ENCODE results near the gene YY1AP1.
A peak's percentile ranks its signal among the peaks of the same experiment; 100 is the strongest.
"Not testable (repeated sequence)": the region's sequence is repeated elsewhere in the genome, so short reads cannot be mapped to it uniquely, and the experiment has no call there.

YY1AP1 gene

DNA sequence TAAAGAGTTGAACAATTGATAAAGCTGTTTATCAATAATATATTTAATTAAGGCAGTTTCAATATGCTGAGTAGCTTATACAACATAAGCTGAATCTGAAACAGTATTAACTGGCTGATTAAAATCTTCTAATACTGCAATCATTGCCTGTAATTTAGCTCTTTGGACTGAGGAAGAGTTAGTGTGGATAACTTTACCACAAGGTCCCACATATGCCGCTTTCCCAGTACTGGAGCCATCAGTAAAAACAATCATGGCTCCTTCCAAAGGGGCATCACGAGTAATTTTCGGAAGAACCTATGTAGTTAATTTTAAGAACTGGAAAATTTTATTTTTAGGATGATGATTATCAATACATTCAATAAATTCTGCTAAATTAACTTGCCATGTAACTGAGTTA, 7.0 kb upstream of the YY1AP1 start:
- DNase-seq (ENCODE audit: low read depth), result no peak

DNA sequence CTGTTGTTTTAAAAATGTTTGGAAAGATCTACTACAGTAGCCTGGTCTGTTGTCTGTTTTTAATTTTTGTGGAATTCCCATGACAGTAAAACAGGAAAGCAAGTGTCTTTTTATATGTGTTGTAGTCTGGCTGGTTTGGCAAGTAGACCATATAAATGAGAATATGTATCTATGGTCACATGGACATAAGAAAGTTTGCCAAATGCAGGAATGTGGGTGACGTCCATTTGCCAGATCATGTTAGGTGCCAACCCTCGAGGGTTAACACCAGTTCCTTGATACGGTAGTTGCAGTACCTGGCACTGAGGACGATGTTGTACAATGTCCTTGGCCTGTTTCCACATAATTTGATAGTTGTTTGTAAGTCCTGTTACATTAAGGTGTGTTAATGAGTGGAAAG, 6.5 kb upstream of the YY1AP1 start:
- DNase-seq (ENCODE audit: low read depth), result no peak

DNA sequence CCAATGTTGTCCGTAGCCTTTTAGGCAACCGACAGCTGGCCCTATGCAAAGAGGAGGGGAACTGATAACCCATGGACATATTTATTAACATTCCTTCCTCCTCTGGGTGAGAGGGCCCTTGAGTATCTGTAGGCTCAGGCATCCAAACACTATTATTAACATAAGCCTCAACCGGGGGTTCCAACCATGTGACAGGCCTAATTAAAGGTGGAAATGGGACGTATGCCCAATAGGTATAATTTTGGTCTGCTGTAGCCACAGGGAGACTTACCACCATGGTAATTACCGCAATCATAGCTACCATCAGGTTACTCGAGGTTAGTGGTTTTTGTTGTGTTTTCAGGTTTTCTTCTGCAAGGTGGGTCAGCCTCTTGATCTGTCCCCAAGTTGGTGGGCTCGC, 5.6 kb upstream of the YY1AP1 start:
- DNase-seq (ENCODE audit: low read depth), result no peak

DNA sequence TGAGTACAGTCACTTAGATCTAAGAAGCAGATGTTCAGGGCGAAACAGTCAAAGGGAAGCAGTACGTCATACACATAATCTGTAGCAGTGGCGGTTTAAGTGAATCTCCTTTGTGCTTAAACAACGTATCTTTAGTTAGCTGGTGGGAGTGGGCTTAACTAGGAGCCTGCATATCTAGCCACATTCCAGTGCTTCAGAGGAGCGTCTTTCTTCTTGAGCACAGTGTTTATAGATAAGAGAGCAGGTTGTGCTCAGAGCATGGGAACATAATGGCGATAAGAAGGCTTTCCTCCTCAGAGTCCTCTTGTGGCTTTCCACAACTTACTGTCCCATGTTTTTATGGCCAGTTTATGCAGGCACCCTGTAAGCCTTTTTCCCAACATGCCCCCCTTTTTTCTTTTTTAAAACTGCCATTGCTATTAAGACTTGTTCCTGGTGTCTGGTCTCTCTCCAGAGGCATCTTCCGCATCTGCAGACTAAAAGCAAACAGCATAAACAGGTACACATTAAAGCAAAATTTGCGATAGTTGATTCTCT, 3.5 kb upstream of the YY1AP1 start:
- no peak for DNase-seq (ENCODE audit: low read depth)

DNA sequence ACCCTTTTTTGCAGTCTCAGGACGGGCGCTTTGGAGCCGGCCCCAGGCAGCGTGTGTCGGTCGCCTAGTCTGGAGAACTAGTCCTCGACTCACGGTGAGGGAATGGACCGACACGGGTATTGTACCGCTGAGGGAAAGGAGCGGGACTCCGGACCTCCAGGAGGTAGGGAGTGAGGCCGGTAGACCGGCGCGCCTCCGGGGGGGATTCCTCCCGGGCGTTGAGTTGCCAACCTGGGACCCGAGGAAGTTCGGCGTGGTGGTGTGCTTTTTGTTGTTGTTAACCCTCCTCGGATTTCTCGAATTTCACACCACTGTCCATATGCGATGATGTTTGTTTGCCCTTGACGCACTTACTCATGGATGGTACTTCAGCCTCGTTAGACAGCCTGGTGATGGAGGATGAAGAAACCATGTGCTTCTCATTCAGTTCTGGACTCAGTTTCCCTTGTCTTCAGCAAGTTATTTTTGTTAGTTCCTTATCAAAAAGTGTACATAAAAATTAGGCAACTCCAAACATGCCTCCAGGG, 570 bp upstream of the YY1AP1 start, which contains the start of gene DAP3:
Gene DAP3, plus strand, starts transcription at position 11 of the 527 bp plus-strand sequence. CDS start 20,689 bp downstream, outside the sequence.
- DNase-seq (ENCODE audit: low read depth), result not testable (repeated sequence)

DNA sequence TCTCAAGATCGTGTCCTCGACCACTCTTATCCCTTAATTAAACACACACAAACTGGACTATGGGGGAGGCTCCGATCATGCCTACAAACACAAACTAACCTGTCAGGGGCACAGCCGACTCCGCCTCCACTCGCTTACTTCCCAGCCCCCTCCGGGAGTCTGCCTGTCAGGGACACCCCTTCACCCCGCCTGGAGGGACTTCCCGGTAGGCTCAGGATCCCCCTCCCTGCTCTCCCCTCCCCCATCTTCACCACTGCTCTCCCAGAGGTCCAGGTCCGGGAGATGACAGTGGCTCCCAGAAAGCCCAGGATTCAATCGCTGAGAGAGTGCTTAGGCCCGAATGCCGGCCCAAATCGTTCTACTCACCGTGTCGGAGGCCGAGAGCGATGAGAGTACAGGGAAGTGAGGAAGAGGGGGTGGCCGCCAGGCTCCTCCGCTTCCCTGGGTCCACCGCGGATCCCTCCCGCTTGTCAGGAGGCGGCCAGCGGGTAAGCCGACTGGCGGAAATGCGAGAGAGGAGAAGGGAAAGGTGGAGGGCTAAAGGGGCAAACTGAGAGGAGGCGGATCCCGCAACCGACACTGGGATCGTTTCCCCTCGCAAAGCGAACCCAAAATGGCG, 760 bp downstream of the YY1AP1 start:
- DNase-seq (ENCODE audit: low read depth), result not testable (repeated sequence)

DNA sequence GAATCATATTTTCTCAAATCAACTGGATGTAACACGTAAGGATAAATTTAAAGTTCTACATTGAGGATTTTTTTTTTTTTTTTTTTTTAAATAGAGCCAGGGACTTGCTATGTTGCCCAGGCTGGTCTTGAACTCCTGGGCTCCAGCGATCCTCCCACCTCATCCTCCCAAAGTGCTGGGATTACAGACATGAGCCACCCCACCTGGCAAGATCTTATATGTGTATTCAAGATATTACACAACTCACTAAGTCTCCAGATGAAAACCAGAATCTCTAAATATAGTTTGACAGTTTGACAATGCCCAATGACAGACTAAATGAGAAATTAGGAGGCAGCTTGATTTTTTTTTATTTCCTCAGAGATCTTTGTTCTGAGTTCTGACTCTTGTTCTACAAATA, 6.8 kb downstream of the YY1AP1 start:
- no peak for DNase-seq (ENCODE audit: low read depth)

DNA sequence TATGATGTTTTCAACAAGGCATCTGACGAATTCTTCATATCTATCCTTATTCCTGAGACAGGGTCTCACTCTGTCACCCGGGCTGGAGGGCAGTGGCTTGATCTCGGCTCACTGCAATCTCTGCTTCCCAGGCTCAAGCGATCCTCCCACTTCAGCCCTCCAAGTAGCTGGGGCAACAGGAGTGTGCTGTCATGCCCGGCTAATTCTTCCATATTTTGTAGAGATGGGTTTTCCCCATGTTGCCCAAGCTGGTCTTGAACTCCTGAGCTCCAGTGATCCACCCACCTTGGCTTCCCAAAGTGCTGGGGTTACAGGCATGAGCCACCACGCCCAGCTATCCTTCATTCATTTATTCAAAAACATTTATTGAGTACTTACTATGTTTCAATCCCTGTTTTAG, 8.0 kb downstream of the YY1AP1 start:
- no peak for DNase-seq (ENCODE audit: low read depth)

DNA sequence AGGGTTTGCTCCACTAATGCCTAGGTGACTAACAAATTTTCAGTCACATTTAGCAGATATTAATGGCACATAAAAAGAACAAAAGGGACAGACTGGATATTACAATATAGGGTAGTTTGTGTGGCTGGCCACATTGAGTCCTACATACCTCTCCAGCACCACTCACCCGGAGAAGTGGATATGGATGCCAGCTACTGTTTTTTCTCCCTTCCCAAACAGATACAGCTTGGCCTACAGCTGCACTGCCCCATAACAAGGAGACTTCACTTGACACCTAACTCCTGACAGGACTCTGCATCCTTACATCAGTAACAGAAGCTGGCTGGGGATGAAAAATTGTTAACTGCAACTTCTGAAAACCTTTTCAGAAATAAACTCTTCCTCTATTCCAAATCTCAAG, 9.6 kb downstream of the YY1AP1 start:
- not testable (repeated sequence) for DNase-seq (ENCODE audit: low read depth)

DNA sequence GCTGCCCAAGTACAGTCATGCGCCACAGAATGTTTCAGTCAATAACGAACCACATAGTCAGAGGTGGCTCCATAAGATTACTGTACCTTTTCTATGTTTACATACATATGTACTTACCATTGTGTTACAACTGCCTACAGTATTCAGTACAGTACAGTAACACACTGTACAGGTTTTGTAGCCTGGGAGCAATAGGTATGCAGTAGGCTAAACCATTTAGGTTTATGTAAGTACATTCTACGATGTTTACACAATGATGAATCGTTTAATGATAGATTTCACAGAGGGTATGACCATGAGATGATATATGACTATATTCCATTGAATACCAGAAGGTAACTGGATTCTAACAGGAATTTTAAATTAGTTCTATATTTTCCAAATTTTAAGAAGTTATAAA, 10.5 kb downstream of the YY1AP1 start:
- DNase-seq (ENCODE audit: low read depth), result no peak

DNA sequence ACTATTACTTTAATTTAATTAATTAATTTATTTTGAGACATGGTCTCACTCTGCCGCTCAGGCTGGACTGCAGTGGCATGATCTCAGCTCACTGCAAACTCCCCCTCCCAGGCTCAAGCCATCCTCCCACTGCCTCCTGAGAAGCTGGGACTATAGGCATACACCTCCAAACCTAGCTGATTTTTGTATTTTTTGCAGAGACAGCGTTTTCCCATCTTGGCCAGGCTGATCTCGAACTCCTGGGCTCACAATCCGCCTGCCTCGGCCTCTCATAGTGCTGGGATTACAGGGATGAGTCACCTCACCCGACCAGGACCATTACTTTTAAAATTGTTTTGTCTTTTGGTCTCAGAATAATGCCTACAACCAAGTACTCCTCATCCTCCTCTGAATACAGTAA, 15.6 kb downstream of the YY1AP1 start:
- no peak for DNase-seq (ENCODE audit: low read depth)

DNA sequence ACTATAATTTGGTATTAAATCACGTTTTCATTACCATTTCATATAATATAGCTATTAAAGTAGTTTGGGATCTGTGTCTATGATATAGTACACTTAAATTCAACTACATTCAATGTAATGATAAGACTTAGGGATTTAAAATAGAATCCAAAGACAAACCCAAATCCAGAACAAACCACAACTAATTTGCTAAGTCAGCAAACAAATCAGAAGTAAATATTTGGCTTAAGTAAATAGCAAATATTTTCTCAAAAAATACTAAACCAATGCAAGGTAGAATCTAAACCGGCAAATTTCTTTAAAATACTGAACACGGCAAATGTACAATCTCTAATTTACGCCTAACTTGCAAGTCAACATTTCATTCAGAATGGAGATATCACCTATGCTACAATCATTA, 16.8 kb downstream of the YY1AP1 start:
- no peak for DNase-seq (ENCODE audit: low read depth)

DNA sequence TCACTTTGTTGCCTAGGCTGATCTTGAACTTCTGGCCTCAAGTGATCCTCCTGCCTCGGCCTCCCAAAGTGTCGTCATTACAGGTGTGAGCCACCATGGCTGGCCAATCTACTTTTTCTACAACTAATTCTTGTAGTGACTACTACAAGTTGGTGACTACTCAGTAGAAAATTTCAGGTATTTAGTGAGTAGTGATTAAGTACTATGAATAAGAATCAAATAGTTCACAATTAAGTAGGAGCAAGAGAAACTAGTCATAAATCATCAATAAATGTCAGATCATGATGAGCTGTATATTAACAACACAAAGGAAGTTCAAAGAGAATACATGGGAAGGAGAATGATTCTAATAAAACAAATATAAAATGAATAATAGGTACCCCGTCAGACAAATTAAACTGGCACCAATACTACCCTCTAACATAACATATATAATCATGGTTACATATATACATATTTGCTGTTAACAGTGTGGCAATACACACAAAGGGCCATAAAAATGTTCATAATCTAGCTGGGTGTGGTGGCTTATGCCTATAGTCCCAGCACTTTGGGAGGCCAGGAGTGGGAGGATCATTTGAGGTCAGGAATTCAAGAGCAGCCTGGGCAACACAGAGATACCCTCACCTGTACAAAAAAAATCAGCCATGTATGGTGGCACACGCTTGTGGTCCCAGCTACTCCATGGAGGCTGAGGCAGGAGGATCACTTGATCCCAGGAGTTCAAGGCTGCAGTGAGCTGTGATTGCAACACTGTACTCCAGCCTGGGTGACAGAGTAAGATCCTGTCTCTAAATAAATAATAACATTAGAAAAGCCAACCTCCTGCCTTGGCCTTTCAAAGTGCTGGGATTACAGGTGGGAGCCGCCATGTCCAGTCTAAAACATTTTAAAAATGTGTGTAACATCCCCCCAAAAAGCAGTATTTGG, 19.1 kb downstream of the YY1AP1 start:
- no peak for DNase-seq (ENCODE audit: low read depth)

DNA sequence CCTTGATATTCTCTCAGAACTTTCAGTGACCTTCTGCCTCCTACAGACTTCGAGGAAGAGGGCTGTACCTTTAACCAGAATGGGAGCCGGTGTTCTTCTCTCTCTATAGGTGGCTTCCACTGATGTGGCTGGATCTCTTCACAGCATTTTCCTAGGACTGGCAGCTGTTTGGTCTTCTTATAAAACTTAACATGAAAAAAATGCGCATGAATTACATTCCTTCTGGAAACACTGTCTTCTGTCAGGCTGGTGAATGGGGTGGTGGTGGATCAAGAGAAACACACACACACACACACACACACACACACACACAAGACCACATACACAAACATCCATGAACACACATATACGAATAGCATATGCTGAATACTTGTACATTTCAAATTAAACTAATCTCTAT, 27.3 kb downstream of the YY1AP1 start:
- DNase-seq (ENCODE audit: low read depth), result not testable (repeated sequence)

DNA sequence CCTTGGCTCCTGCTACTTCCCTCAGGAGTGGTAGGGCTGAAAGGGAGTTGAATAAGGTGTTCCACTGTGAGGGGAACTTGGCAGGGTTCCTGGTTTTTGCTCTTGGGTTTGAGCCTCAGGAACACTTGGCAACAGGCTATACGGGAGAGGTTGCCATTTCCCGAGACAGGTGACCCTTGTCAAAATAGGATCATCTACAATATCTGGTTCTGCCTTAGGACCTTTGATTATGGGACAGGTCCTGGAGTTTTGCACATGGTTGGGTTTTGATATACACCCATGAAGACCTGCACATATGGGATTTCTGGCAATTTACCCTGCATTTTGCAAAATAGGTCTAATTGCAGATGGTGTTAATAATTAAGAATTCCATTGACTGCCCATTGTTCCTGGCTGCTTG, 31.1 kb downstream of the YY1AP1 start:
- DNase-seq (ENCODE audit: low read depth), result no peak

DNA sequence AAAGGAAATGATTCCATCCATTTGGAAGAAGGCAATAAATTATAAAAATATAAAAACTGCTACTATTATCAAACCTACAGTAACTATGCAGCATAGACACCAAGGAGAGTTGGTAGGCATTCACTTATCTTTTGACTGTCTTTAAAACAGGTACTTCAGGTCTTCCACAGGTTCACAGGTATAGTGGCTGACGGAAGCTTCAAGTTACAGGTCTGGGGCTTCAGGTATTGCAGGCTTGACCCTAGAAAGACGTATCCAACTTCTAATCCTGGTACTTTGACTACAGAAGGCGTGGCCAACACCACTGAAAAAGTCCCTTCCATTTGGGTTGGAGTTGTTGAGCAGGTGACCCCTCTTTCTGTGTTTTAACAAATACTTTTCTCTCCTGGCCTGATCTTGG, 35.6 kb downstream of the YY1AP1 start:
- DNase-seq (ENCODE audit: low read depth), result no peak

DNA sequence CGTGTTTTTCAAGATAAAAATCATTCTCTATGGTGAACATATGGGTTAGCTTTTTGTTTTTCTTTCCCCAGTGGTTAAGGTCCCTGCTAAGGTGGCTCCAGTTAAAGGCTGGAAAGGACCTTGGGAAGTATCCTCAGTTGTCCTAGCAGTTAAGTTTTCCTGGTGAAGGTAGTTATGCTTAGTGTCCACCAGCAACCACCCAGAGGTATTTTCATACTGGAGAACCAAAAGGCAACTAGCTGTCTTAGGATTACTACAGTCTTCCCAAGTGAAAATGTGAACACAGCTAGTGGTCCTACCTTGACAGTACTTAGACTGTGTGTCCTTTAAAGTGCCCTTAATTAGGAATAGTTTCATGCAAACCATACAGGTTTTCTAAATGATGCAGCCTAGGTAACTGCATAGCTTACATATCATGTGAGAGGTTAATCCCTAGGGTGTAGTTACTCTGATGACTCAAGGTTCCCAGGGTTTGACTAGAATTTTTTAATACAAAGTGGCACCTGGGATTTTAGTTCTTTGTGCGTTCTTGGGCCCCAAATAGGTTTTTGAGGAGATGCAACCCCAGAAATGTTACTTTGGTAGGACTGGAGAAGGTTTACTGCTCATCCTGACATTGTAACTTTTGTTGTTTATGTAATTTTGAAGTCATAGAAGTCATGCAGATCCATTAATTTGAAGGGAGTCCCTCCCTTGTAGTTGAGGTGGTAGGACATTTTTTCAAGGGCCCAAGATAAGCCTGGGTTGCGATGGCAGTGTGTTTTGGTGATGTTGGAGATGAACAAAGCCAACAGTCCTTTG, 36.5 kb downstream of the YY1AP1 start:
- DNase-seq (ENCODE audit: low read depth), result no peak

DNA sequence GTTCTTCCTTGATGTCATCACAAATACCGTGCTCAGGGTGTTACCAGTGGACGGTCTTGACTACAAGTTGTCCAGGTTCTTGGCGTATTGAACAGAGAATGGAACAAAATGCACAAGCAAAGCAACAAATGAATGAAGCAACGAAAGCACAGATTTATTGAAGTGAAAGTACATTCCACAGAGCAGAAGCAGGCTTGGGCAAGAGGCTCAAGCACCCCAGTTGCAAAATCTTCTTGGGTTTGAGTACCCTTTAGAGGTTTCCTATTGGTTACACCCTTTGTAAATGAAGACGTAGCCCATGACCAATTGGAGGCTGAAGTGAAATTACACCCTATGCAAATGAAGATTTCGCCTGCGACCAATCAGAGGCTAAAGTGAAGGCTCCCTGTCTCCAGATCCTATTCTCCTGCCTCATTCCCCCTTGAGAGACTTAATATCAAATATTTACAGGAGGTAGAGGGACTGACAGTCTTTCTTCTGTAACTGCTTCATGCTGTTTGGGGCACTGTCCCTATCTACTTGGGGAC, 38.3 kb downstream of the YY1AP1 start:
- DNase-seq (ENCODE audit: low read depth), result no peak

DNA sequence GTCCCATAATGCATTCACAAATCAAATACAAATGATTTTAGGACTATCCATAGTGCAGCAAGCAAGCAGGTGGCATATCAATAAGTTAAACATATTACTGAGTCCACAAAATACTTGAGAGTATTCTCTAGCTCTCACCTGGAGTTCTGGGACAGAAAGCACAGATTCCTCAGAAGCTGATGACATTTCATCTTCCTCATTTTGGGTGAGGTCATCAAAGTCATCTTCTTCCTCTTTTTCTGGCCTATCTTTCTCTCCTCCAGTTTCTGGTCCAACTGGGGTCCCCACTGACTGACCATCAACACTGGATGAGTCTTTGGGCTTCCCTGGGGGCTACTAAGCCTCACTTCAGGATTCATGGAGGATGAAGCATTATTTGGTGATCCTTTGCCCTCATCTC, 38.9 kb downstream of the YY1AP1 start:
- no peak for DNase-seq (ENCODE audit: low read depth)

DNA sequence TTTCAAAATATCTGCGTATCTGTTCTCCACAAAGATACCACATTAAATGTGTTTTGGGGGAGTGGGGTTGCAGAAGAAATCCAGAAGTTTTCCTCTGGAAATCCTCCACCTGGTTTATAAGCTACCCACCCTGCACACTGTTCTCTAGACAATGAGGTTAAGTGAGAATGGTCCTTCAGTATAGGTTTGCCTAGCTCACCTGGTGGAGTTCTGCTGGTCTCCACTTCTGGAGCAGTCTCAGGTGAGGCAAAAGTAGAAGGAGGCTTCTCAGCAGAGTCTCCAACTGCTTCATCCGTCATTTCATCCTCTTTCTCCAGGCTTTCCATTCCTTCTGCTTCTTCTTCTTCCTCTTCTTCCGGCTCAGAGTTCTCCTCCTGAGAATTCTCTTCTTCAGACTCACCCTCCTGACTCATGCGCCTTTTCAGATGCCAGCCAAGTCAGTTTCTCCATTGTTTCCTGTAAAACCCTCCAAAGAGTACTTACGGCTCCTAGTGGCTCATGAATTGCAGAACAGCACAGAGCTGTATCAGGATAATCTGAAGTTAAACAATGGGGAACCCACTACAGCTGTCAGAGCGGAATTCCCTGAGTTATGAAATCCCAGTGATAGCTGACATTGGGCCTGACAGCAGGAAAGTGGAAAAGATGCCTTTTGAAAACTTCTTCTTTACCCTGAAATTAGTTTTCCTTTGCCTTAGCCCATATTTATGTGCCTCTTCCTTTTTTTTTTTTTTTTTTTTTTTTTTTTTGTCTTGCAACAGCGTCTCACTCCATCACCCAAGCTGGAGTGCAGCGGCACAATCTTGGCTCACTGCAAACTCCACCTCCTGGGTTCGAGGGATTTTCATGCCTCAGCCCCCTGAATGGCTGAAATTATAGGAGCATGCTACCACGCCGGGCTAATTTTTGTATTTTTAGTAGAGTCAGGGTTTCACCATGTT, 40.1 kb downstream of the YY1AP1 start:
- DNase-seq (ENCODE audit: low read depth), result peak; percentile 85

DNA sequence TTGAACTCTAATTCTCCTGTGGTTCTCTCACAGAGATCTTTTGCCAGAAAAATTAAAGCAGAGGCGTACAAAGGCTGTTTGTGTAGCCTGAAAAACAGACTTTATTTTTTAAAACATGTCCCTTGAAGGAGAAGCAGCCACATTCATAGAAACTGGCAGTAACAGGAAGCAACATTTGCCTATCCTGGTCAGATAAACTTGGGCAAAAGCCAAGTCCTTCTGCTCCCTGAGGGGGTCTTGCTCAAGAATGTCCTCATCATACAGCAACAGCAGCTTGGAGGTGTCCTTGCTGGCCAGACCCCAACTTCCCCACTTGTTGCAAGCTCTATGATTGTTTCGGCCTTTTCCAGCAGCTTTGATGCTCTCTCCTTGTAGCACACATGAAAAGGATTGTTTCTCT, 42.3 kb downstream of the YY1AP1 start:
- no peak for DNase-seq (ENCODE audit: low read depth)

All from stromal cell of bone marrow (primary cell).